ENCODE measurements around the gene TENM3. TPM values are rescaled to one million over a fixed set of nuclear protein-coding genes. Genes with fewer than 3 reads are reported as not detected.

The TENM3 gene
- total and polyA plus RNA-seq, 2 experiments from 2014 or later, result 16.1 to 70.9 TPM

DNA sequence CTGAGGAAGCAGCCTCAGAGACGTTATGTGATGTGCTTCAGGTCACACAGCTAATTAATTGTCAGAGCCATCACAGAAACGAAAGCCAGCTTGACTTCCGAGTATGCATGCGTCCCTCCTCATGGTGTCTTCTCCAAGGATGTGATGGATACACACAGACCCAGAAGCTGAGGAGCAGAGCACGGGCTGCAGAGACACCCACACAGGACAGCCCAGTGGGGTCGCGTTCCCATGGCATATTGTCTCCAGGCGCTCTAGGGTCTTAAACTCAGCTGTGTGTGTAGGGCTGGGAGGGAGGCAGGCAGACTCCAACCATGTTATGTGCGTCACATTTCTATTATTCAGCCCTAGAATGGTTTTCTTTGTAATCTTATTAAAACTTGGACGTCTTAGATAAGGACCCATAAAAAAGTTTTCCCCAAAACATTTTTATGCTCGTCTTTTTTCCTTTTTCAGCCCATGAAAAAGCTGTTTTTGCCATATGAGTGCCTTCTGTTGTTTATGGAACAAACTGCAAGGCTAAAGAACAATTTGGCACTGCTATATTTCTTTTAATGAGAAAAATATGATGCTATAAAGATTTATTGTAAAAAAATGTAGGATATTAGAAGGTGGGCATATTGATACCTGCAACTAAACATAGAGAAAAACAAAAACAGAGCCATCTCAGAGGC lies 48.5 kb downstream of the TENM3 start:
- Histone ChIP-seq H3K4me2 (no peak overlapping the region), H3K36me3 (replicated peaks; ENCODE audit: insufficient read depth, low read depth) (no peaks in the 10 kb centered on the region), H4K20me1 (ENCODE audit: insufficient read depth, poor library complexity, severe bottlenecking) (no peaks in the 10 kb centered on the region), H3K79me2 (no peaks in the 10 kb centered on the region), H3K9me2 (replicated peaks; ENCODE audit: insufficient read depth) (no peaks in the 10 kb centered on the region), H3K27me3 (no peaks in the 10 kb centered on the region), H3K4me1 (ENCODE audit: insufficient read depth) (no peaks in the 10 kb centered on the region), H3K4me3 (no peak overlapping the region), H2AFZ (no peak overlapping the region), H3K9me3 (ENCODE audit: low read depth) (no peaks in the 10 kb centered on the region), H3K27ac (no peak overlapping the region)
- TF ChIP-seq EZH2phosphoT487 (IDR thresholded peaks at IDR 0.05; ENCODE audit: low read depth, severe bottlenecking, unreplicated experiment) (no peak), EZH2 (IDR thresholded peaks at IDR 0.05; ENCODE audit: borderline replicate concordance) (no peak)
- TF ChIP-seq, protein P1, sequence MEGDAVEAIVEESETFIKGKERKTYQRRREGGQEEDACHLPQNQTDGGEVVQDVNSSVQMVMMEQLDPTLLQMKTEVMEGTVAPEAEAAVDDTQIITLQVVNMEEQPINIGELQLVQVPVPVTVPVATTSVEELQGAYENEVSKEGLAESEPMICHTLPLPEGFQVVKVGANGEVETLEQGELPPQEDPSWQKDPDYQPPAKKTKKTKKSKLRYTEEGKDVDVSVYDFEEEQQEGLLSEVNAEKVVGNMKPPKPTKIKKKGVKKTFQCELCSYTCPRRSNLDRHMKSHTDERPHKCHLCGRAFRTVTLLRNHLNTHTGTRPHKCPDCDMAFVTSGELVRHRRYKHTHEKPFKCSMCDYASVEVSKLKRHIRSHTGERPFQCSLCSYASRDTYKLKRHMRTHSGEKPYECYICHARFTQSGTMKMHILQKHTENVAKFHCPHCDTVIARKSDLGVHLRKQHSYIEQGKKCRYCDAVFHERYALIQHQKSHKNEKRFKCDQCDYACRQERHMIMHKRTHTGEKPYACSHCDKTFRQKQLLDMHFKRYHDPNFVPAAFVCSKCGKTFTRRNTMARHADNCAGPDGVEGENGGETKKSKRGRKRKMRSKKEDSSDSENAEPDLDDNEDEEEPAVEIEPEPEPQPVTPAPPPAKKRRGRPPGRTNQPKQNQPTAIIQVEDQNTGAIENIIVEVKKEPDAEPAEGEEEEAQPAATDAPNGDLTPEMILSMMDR (IDR thresholded peaks at IDR 0.05; ENCODE audit: poor library complexity), result no peak
- no peak for DNase-seq (ENCODE audit: low spot score)
- 84% methylated on average over 11 of the region's 11 CpGs for WGBS (ENCODE audit: low lambda C conversion rate, missing lambda C conversion rate)

DNA sequence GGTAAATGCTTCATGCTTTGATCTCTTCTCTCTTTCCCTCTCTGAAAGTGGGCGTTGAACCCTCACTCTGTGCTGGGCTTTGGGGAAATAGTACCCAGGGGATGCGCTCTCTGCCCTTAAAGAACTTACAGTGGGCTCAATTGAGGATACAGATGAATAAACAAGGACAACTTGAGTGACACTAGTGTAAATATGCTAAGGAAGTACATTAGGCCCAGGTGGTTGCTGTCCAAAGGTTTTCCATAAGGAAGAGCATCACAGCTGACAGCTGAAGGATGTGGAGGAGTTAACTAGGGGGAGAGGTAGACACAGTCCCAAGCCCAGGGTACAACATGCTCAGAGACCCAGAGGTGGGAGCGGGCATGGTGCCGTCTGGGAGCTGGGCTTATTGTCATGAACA lies 49.4 kb downstream of the TENM3 start:
- no peak overlapping the region for H3K4me2 ChIP-seq
- DNase-seq (ENCODE audit: low spot score), result no peak
- no peak overlapping the region for H3K27ac ChIP-seq
- 97% methylated on average over 4 of the region's 4 CpGs for WGBS (ENCODE audit: low lambda C conversion rate, missing lambda C conversion rate)
- H3K9me3 ChIP-seq (ENCODE audit: low read depth), result no peaks in the 10 kb centered on the region
- no peak overlapping the region for H3K4me3 ChIP-seq
- TF ChIP-seq EZH2phosphoT487 (IDR thresholded peaks at IDR 0.05; ENCODE audit: low read depth, severe bottlenecking, unreplicated experiment), result no peak
- TF ChIP-seq, protein P1 (IDR thresholded peaks at IDR 0.05; ENCODE audit: poor library complexity), result no peak
- TF ChIP-seq EZH2 (IDR thresholded peaks at IDR 0.05; ENCODE audit: borderline replicate concordance), result no peak
- H3K36me3 ChIP-seq (replicated peaks; ENCODE audit: insufficient read depth, low read depth), result no peaks in the 10 kb centered on the region
- no peaks in the 10 kb centered on the region for H3K27me3 ChIP-seq
- no peaks in the 10 kb centered on the region for H3K4me1 ChIP-seq (ENCODE audit: insufficient read depth)
- no peak overlapping the region for H2AFZ ChIP-seq
- H4K20me1 ChIP-seq (ENCODE audit: insufficient read depth, poor library complexity, severe bottlenecking), result no peaks in the 10 kb centered on the region
- H3K79me2 ChIP-seq, result no peaks in the 10 kb centered on the region
- no peaks in the 10 kb centered on the region for H3K9me2 ChIP-seq (replicated peaks; ENCODE audit: insufficient read depth)

DNA sequence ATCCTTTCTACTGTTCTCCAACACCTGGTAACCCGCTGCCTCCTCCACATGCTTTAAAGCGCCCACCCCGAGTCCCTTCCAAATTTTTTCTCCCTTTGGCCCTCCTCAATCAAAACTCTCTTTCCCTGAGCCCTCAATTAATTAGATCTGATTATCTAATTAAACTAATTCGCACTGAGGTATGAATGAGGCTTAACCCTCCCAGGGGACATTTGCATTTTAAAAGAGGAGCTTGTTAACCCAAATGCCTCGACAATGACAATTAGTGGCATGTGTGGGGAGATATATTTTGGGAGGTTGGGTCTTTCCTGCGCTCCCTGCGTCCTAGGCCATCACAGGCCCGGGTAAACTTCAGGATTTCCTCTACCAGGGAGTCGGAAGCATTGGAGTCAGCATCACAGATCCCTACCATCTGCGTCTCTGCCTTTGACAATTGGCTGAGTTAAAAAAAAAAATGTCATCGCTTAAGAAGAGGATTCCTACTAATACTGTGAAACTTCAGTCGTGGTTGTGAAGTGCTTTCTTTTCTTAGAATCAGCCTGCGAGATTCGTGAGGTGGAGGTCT lies 50.6 kb downstream of the TENM3 start:
- Histone ChIP-seq H3K4me1 (ENCODE audit: insufficient read depth) (no peaks in the 10 kb centered on the region), H3K4me3 (no peak overlapping the region), H3K79me2 (no peaks in the 10 kb centered on the region), H3K4me2 (no peak overlapping the region), H4K20me1 (ENCODE audit: insufficient read depth, poor library complexity, severe bottlenecking) (no peaks in the 10 kb centered on the region), H3K27me3 (no peaks in the 10 kb centered on the region), H3K36me3 (replicated peaks; ENCODE audit: insufficient read depth, low read depth) (no peaks in the 10 kb centered on the region), H2AFZ (no peak overlapping the region), H3K27ac (no peak overlapping the region), H3K9me2 (replicated peaks; ENCODE audit: insufficient read depth) (no peaks in the 10 kb centered on the region), H3K9me3 (ENCODE audit: low read depth) (no peaks in the 10 kb centered on the region)
- TF ChIP-seq EZH2phosphoT487 (IDR thresholded peaks at IDR 0.05; ENCODE audit: low read depth, severe bottlenecking, unreplicated experiment) (no peak), EZH2 (IDR thresholded peaks at IDR 0.05; ENCODE audit: borderline replicate concordance) (no peak)
- WGBS (ENCODE audit: low lambda C conversion rate, missing lambda C conversion rate), result 77% methylated on average over 14 of the region's 14 CpGs
- no peak for DNase-seq (ENCODE audit: low spot score)

DNA sequence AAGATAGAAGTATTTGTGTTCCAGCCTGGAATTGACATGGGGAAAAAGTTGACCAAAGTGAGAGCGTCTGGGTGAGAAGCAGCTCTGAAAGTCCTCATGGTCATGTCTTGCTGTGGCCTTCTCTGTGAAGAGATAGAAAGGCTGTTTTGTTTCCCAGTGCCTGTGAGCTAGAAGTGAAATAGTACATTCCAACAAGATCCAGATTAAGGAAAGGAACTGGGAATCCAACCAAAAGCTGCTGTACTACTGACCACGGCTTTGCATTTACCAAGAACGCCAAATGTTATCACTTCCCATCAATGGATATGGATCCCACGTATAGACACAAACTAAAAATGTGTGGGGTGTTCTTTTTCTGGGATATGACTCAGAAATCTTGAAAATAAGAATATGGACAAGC lies 51.2 kb downstream of the TENM3 start:
- Histone ChIP-seq H3K4me3 (no peak overlapping the region), H3K27me3 (no peaks in the 10 kb centered on the region), H3K36me3 (replicated peaks; ENCODE audit: insufficient read depth, low read depth) (no peaks in the 10 kb centered on the region), H4K20me1 (ENCODE audit: insufficient read depth, poor library complexity, severe bottlenecking) (no peaks in the 10 kb centered on the region), H3K9me2 (replicated peaks; ENCODE audit: insufficient read depth) (no peaks in the 10 kb centered on the region), H3K9me3 (ENCODE audit: low read depth) (no peaks in the 10 kb centered on the region), H3K4me2 (no peak overlapping the region), H3K27ac (no peak overlapping the region), H3K4me1 (ENCODE audit: insufficient read depth) (no peaks in the 10 kb centered on the region), H2AFZ (no peak overlapping the region), H3K79me2 (no peaks in the 10 kb centered on the region)
- WGBS (ENCODE audit: low lambda C conversion rate, missing lambda C conversion rate), result 87% methylated on average over 4 of the region's 4 CpGs
- TF ChIP-seq EZH2 (IDR thresholded peaks at IDR 0.05; ENCODE audit: borderline replicate concordance) (no peak), EZH2phosphoT487 (IDR thresholded peaks at IDR 0.05; ENCODE audit: low read depth, severe bottlenecking, unreplicated experiment) (no peak)
- TF ChIP-seq, protein P1 (IDR thresholded peaks at IDR 0.05; ENCODE audit: poor library complexity), result no peak
- DNase-seq (ENCODE audit: low spot score), result no peak

Data from hepatocyte (in vitro differentiated cells).